Choroid plexus epithelial cell (primary cell): ENCODE measurements around the gene FSTL4.

Source experiments
- DNase-seq: peaks from one replicate; pipeline ENCODE4 v3.0.0-alpha.2; 2010; ENCODE audit warnings: low read depth
- H3K4me3 ChIP-seq: 2 replicates; pipeline ENCODE4 v1.5.1; 2011; ENCODE audit warnings: low read depth, mild to moderate bottlenecking, control low read depth, low read length, moderate library complexity
- CTCF ChIP-seq: conservative IDR thresholded peaks from 2 replicates; pipeline ENCODE4 v1.5.1; 2011; ENCODE audit warnings: low read depth, mild to moderate bottlenecking, control low read depth, inconsistent platforms, low read length, moderate library complexity

The FSTL4 gene

GRCh38 chr5:133602835-133603380 is 9.4 kb downstream of the FSTL4 start:
- H3K4me3 ChIP-seq = no peak overlapping the region
- no peak for TF ChIP-seq CTCF
- DNase-seq = no peak

- TF ChIP-seq CTCF = no peak
- DNase-seq = no peak
- H3K4me3 ChIP-seq = no peak overlapping the region
Measured at GRCh38 chr5:133599600-133599999, 12.7 kb downstream of the FSTL4 start.

- DNase-seq = no peak
- no peak for TF ChIP-seq CTCF
- H3K4me3 ChIP-seq = no peak overlapping the region
Measured at GRCh38 chr5:133599044-133599443, 13.3 kb downstream of the FSTL4 start.

- no peak overlapping the region for H3K4me3 ChIP-seq
- TF ChIP-seq CTCF = no peak
- no peak for DNase-seq
Measured at GRCh38 chr5:133596049-133596448, 16.3 kb downstream of the FSTL4 start.

- DNase-seq = no peak
- no peak for TF ChIP-seq CTCF
Measured at GRCh38 chr5:133595465-133595864, 16.9 kb downstream of the FSTL4 start.

GRCh38 chr5:133589286-133589685 is 23.1 kb downstream of the FSTL4 start:
- no peak for DNase-seq
- TF ChIP-seq CTCF = peak; percentile 5
- H3K4me3 ChIP-seq = no peak overlapping the region

More at GRCh38 chr5:133595465-133595864, 16.9 kb downstream of the FSTL4 start:
- no peak overlapping the region for H3K4me3 ChIP-seq

GRCh38 chr5:133582971-133583370 is 29.4 kb downstream of the FSTL4 start:
- DNase-seq = no peak
- no peak overlapping the region for H3K4me3 ChIP-seq
- no peak for TF ChIP-seq CTCF
